ENCODE data around the gene FZD4.

DNA sequence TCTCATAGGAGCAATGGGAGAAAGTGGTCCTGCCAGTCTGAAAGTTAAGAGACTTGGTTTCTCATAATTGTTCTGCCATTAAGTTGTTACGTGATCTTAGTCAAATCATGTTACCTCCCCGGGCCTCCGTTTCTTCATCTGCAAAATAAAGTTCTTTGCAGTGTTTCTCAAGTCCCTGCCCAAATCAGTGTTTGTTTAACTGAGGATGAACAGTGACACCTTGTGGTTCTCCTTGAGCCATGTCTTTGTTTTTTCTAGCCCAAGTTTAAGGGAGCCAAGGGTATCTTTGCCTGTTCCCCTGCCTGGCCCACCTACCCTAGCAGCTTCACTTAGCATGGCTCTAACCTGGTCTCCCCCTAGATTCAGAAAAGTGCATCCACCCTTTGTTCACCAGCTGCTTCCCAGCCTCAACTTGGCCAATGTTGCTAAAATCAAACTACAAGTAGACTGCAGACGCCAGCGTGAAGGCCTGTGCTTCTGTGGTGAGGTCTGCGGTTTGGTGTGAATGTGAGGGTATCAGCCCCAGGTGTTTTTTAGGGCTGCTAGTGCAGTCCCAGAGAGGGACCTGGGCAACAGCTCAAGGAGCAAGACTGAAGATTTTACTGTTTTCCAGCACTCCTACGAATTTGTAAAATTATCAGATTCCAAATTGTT lies 35.5 kb downstream of the FZD4 start:
- TF ChIP-seq, protein P1, sequence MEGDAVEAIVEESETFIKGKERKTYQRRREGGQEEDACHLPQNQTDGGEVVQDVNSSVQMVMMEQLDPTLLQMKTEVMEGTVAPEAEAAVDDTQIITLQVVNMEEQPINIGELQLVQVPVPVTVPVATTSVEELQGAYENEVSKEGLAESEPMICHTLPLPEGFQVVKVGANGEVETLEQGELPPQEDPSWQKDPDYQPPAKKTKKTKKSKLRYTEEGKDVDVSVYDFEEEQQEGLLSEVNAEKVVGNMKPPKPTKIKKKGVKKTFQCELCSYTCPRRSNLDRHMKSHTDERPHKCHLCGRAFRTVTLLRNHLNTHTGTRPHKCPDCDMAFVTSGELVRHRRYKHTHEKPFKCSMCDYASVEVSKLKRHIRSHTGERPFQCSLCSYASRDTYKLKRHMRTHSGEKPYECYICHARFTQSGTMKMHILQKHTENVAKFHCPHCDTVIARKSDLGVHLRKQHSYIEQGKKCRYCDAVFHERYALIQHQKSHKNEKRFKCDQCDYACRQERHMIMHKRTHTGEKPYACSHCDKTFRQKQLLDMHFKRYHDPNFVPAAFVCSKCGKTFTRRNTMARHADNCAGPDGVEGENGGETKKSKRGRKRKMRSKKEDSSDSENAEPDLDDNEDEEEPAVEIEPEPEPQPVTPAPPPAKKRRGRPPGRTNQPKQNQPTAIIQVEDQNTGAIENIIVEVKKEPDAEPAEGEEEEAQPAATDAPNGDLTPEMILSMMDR (conservative IDR thresholded peaks at IDR 0.05): peak; percentile 86
- TF ChIP-seq EZH2 (IDR thresholded peaks at IDR 0.05; ENCODE audit: low read depth): no peak
